Effector memory CD4-positive, alpha-beta T cell (primary cell): ENCODE data around the gene UBE2N.
"Not testable (repeated sequence)": the region's sequence is repeated elsewhere in the genome, so short reads cannot be mapped to it uniquely, and the experiment has no call there.

Experiments used
- DNase-seq, 3 donors: peaks; one replicate each; pipeline ENCODE4 v3.0.0-alpha.2; 2020
- H3K27ac ChIP-seq: 2 replicates; pipeline ENCODE4 v1.7.0; 2013; ENCODE audit warnings: mild to moderate bottlenecking, low read length, moderate library complexity; ENCODE audit not compliant: insufficient read depth, poor library complexity, severe bottlenecking
- H3K27me3 ChIP-seq: replicated peaks from 2 replicates; pipeline ENCODE4 v1.7.0; 2013; ENCODE audit warnings: mild to moderate bottlenecking, low read length; ENCODE audit not compliant: insufficient read depth, control insufficient read depth, poor library complexity, severe bottlenecking
- H3K36me3 ChIP-seq: 2 replicates; pipeline ENCODE4 v1.7.0; 2013; ENCODE audit warnings: mild to moderate bottlenecking, low read length, moderate library complexity; ENCODE audit not compliant: control insufficient read depth, insufficient read depth
- H3K4me1 ChIP-seq: 2 replicates; pipeline ENCODE4 v1.7.0; 2013; ENCODE audit warnings: low read length, mild to moderate bottlenecking; ENCODE audit not compliant: control insufficient read depth, insufficient read depth, poor library complexity, severe bottlenecking
- H3K4me3 ChIP-seq: 2 replicates; pipeline ENCODE4 v1.7.0; 2013; ENCODE audit warnings: low read length, low read depth, mild to moderate bottlenecking; ENCODE audit not compliant: insufficient read depth, poor library complexity, severe bottlenecking
- H3K9me3 ChIP-seq: 2 replicates; pipeline ENCODE4 v1.7.0; 2013; ENCODE audit warnings: mild to moderate bottlenecking, low read length, moderate library complexity; ENCODE audit not compliant: control insufficient read depth

Gene UBE2N

DNA sequence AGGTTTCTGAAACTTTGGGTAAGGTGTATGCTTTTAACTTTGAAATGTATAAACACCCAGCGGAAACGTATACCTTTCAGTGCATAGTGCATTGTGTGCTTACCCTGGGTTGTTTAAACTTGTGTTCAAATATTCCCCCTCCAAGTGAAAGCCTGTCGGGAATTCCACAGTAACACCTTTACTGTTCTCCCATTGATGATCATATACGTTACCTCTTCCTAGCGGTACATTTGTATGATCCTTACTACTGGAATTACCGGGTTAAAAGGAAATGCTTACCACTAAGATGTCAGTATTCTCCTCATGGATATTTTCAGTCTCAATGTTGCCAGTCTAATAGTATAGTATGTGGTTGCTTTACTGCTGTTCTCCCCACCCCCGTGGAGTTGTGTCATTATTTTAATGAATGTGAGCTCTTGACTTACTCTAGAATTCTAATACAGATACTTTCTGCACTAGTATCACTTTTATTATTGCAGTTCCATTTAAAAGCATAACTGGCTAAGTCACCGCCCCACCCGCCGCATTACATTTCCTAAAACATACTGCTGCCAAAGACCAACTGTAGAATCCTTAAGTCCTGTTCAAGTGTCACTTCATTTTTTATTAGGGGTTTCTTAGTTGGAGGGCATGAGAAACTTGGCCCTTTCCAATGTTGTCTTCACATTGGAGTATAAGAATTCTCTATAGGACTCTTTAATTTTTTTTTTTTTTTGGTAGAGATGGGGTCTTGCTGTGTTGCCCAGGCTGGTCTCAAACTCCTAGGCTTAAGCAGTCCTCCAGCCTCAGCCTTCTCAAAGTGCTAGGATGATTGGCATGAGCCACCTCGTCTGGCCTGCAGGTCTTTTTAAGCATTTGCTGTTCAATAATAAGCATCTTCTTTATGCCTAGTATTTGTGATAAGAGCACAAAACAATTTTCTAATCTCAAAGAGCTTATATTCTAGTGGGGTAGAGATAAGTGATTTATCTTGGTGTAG, 39.1 kb downstream of the UBE2N start:
- H3K27me3 ChIP-seq = no peaks in the 10 kb centered on the region
- H3K36me3 ChIP-seq = peaks cover 6% of the 10 kb centered on the region
- no peak overlapping the region for H3K27ac ChIP-seq
- no peak for DNase-seq
- H3K4me3 ChIP-seq = no peak overlapping the region
- no peaks in the 10 kb centered on the region for H3K4me1 ChIP-seq
- no peaks in the 10 kb centered on the region for H3K9me3 ChIP-seq

DNA sequence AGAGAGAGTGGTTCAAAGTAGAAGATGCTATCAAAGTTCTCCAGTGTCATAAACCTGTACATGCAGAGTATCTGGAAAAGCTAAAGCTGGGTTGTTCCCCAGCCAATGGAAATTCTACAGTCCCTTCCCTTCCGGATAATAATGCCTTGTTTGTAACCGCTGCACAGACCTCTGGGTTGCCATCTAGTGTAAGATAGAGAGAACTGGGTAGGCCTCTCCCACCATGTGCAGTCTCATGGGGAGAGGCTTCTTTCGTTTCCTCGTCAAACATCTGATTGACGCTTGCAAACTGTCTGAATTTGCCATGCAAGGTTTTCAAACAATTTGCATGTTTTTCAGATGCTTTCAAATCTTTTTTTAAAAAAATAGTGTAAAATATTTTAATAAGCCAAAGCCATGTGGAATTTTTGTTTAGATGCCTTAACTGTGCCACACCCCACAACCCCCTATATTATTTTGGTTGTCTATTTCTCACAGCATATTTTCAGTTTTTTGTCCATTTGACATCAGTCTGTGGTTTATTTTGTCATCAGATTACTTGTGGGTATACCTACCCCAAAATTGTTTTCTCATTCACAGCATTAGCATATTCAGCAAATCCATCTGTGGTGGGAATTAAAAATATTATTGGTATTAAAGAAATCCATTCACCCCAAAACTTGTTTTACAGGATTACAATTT, 42.4 kb downstream of the UBE2N start:
- not testable (repeated sequence) for H3K4me3 ChIP-seq, DNase-seq, H3K4me1 ChIP-seq, H3K9me3 ChIP-seq, H3K27ac ChIP-seq, H3K27me3 ChIP-seq
- peaks cover 12% of the 10 kb centered on the region for H3K36me3 ChIP-seq

DNA sequence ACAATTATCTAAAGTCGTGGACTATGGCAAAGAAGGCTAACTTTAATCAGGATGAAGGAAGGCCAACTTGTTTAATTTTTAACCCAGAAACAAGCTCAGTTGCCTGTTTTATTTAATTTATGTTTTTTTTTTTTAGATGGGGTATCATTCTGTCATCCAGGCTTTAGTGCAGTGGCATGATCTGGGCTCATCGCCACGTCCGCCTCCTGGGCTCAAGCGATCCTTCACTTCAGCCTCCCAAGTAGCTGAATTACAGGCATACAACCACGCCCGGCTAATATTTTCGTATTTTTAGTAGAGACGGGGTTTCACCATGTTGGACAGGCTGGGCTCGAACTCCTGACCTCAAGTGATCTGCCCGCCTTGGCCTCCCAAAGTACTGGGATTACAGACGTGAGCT, 44.3 kb downstream of the UBE2N start:
- no peak for DNase-seq
- Histone ChIP-seq H3K4me3 (no peak overlapping the region), H3K27me3 (no peaks in the 10 kb centered on the region)

DNA sequence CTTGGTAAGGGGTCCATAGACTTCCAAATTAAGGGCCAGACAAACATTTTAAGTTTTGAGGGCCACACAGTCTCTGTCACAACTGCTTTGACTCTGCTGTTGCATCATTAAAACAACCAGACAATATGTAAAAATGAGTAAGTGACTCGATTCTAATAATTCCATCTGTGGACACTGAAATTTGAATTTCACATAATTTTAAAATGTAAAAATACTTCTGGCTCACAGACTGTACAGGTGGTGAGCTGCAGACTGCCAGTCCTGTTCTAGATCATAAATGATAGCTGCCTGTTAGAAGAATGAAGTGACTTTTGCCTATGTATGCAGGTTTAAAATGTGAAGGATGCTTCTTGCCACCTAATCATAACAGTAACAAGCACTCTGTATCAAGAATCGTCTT, 48.3 kb downstream of the UBE2N start:
- Histone ChIP-seq H3K36me3 (peaks cover 11% of the 10 kb centered on the region), H3K4me1 (no peaks in the 10 kb centered on the region), H3K4me3 (no peak overlapping the region), H3K27ac (no peak overlapping the region), H3K9me3 (no peaks in the 10 kb centered on the region), H3K27me3 (no peaks in the 10 kb centered on the region)
- no peak for DNase-seq

More for the DNA sequence above, 44.3 kb downstream of the UBE2N start:
- Histone ChIP-seq H3K4me1 (no peaks in the 10 kb centered on the region), H3K9me3 (no peaks in the 10 kb centered on the region), H3K27ac (no peak overlapping the region), H3K36me3 (peaks cover 12% of the 10 kb centered on the region)

DNA sequence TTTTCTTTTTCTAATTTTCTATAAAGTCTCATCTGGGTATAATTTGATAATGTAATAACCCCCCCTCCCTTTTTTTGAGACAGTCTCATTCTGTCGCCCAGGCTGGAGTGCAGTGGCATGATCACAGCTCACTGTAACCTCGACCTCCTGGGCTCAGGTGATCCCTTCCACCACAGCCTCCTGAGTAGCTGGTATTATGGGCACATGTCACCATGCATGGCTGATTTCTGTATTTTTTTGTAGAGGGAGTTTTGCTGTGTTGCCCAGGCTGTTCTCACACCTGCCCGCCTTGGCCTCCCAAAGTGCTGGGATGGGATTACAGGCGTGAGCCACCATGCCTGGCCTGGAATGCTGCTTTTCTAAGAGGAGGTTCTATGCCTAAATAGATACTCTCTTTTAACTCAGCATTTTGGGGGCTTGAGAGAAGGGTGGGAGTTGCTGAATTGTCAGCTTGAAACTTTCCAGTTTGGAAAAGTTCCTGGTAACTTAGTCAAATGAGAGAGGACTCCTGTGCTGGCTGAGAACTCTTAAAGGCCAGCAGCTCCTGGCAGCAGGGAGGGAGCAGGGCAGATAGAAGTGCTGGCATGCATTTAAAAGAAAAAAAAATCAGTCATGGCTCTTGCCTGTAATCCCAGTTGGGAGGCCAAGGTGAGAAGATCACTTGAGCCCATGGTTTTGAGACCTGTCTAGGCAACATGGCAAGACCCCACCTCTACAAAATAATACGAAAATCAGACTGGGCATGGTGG, 51.0 kb downstream of the UBE2N start:
- no peaks in the 10 kb centered on the region for H3K36me3 ChIP-seq
- no peaks in the 10 kb centered on the region for H3K9me3 ChIP-seq
- no peak overlapping the region for H3K27ac ChIP-seq
- H3K27me3 ChIP-seq = no peaks in the 10 kb centered on the region
- H3K4me3 ChIP-seq = no peak overlapping the region
- no peaks in the 10 kb centered on the region for H3K4me1 ChIP-seq
- DNase-seq = no peak

DNA sequence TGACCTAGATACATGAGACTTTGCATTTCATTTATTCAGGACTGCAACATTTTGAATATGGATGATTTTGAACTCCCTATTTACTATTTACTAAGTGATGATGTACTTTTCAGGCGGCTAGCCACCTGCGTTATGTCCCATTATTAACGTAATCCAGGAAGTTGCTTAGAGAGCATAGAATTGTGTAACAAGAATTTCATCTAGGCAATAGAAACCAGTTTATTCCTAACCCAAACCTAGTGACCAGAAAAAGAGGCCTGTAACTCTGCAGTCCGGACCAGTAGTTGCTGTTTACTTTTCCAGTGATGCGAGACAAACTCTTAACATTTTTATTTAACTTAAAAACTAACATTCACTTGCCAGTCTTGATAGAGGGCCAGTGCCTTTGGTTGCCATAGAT, 51.7 kb downstream of the UBE2N start:
- no peaks in the 10 kb centered on the region for H3K27me3 ChIP-seq
- no peak overlapping the region for H3K27ac ChIP-seq
- no peak overlapping the region for H3K4me3 ChIP-seq
- no peaks in the 10 kb centered on the region for H3K36me3 ChIP-seq
- no peaks in the 10 kb centered on the region for H3K4me1 ChIP-seq
- DNase-seq = no peak
- no peaks in the 10 kb centered on the region for H3K9me3 ChIP-seq

DNA sequence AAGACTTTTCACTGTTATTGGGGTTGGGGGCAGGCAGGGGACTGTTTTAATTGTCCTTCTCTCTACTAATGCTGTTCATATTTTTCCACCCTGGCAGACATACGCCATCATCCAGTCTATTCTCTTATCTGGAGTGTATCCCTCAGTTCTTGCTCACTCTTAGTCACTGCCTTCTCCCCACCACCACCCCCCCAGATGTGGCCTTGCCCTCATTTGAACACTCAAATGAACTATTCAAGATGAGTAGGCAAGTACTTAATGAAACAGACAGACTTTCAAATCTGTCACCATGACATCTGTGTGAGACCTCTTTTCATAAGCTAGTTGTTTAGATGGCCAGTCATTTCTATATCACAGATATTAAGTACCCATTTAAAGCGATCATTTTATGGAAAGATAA, 54.0 kb downstream of the UBE2N start:
- Histone ChIP-seq H3K9me3 (no peaks in the 10 kb centered on the region), H3K36me3 (no peaks in the 10 kb centered on the region), H3K4me1 (no peaks in the 10 kb centered on the region), H3K27me3 (no peaks in the 10 kb centered on the region), H3K27ac (no peak overlapping the region), H3K4me3 (no peak overlapping the region)
- no peak for DNase-seq

DNA sequence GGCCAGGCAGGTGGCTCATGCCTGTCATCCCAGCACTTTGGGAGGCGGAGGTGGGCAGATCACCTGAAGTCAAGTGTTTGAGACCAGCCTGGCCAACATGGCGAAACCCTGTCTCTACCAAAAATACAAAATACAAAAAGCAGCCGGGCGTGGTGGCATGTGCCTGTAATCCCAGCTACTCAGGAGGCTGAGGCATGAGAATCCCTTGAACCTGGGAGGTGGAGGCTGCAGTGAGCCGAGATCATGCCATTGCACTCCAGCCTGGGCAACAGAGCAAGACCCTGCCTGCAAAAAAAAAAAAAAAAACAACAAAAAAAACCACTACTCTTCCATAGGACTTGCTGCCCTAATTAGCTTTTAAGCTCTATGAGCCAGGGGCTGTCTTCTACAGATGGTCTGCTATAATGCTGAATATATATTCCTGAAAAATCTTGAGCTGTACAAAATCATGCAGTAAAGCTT, 59.7 kb downstream of the UBE2N start:
- not testable (repeated sequence) for DNase-seq, H3K9me3 ChIP-seq, H3K27ac ChIP-seq, H3K27me3 ChIP-seq, H3K36me3 ChIP-seq, H3K4me3 ChIP-seq
- H3K4me1 ChIP-seq = peaks cover 14% of the 10 kb centered on the region

DNA sequence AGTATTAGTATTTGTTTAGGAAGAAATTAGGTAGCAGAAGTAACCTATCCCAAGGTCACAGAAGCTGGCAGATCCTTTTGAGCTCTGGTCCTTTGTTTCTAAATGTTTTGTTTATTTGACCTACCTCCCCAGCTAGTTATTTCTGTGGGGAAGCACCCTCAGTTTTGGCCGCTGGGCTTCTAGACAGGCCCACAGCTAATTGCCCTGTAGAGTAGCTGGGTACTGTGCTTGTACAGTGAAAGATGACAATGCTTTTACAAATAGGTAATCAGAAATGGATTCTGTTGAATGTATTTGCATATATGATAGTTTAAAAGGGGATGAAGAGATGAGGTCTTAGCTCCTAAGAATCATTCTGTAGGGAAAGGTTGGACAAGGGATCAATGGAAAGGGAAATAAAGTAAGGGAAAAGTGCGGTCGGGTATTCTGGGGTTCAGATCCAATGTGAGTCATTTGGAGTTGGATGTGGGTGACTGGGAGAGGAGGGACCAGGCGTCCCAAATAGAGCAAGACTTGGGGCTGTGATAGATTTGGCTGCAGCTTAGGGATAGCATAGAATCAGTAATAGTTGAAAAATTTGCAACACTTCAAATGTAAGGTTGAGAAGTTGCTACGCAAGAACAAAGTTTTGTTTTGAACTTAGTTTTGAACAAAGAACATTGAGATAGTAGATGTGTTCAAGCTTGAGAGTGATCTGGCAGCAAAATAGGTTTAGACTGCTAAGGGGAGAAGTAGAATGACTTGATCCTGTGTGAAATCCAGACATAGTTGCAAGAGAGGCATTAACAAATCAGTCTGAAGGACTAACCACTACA, 60.4 kb downstream of the UBE2N start:
- no peak for DNase-seq
- Histone ChIP-seq H3K4me1 (peaks cover 14% of the 10 kb centered on the region), H3K27me3 (no peaks in the 10 kb centered on the region), H3K27ac (no peak overlapping the region), H3K4me3 (peak overlapping the region; percentile 81), H3K9me3 (no peaks in the 10 kb centered on the region), H3K36me3 (no peaks in the 10 kb centered on the region)
